ENCODE measurements around the gene FCRL5.

FCRL5 gene

GRCh38 chr1:157523774-157524493 is 28.4 kb downstream of the FCRL5 start:
- DNase-seq: no peak

- DNase-seq: no peak
Observed at GRCh38 chr1:157521056-157521455, 31.3 kb downstream of the FCRL5 start.

GRCh38 chr1:157520386-157520935 is 31.9 kb downstream of the FCRL5 start:
- DNase-seq: no peak

GRCh38 chr1:157519451-157519850 is 32.9 kb downstream of the FCRL5 start:
- no peak for DNase-seq

GRCh38 chr1:157517016-157517415 is 35.3 kb downstream of the FCRL5 start:
- DNase-seq: no peak

GRCh38 chr1:157515709-157516108 is 36.6 kb downstream of the FCRL5 start:
- DNase-seq: no peak

- no peak for DNase-seq
Observed at GRCh38 chr1:157515141-157515540, 37.2 kb downstream of the FCRL5 start.

GRCh38 chr1:157512036-157512969 is 40.0 kb downstream of the FCRL5 start:
- no peak for DNase-seq

GRCh38 chr1:157509546-157510232 is 42.6 kb downstream of the FCRL5 start:
- no peak for DNase-seq

- DNase-seq: peak; percentile 23
Observed at GRCh38 chr1:157505481-157506272, 46.6 kb downstream of the FCRL5 start.

- DNase-seq: no peak
Observed at GRCh38 chr1:157504646-157505045, 47.7 kb downstream of the FCRL5 start.

- DNase-seq: no peak
Observed at GRCh38 chr1:157499521-157499920, 52.8 kb downstream of the FCRL5 start.

- DNase-seq: no peak
Observed at GRCh38 chr1:157498736-157499090, 53.6 kb downstream of the FCRL5 start.

- DNase-seq: no peak
Observed at GRCh38 chr1:157497987-157498735, 54.2 kb downstream of the FCRL5 start.

- DNase-seq: no peak
Observed at GRCh38 chr1:157497284-157497683, 55.0 kb downstream of the FCRL5 start.

- peak; percentile 10 for DNase-seq
Observed at GRCh38 chr1:157496121-157496526, 56.2 kb downstream of the FCRL5 start.

GRCh38 chr1:157495285-157495684 is 57.0 kb downstream of the FCRL5 start:
- DNase-seq: no peak

- no peak for DNase-seq
Observed at GRCh38 chr1:157494093-157494492, 58.2 kb downstream of the FCRL5 start.

- peak; percentile 42 for DNase-seq
Observed at GRCh38 chr1:157490467-157491165, 61.7 kb downstream of the FCRL5 start.

- no peak for DNase-seq
Observed at GRCh38 chr1:157488156-157488555, 64.2 kb downstream of the FCRL5 start.

GRCh38 chr1:157487504-157487903 is 64.8 kb downstream of the FCRL5 start:
- no peak for DNase-seq

All from NCI-H2029 (cell line).